ENCODE data around the gene WFS1. TPM values are rescaled to one million over a fixed set of nuclear protein-coding genes. Genes with fewer than 3 reads are reported as not detected.

Gene WFS1
- total and polyA plus RNA-seq, 7 donors, result 5.9 to 13.3 (median 8.8) TPM

DNA sequence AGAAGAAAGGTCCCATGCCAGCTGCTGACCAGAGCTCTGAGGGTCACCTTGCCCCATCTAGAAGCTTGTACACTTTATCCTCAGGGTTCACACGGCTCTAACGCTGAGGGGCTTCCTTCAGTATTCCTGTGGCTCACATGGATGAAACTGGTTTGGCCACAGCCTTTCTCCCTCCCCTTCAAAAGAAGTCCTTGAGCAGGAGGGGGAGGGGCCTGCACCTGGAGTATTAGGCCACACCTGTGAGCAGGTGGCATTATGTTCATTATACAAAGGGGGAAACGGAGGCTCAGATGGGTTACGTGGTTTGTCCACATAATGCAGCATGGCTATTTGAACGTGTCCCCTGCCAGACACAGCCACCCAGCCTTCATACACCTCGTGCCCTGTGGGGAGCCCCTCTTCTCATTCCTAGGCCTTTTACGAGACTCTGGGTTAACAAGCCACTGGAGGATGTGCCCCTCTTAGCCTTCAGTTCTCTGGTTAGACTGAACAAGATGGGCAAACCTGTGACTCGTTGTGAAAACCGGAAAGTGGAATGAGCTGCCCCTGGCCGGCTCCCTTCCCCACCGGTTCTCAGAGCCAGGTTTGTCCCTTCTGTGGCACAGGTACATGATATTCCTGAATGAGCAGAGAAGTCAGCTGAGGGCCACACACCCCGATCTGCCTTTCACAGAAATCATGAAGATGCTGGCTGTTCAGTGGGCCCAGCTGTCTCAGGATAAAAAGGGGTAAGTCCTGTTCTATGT, 42.1 kb upstream of the WFS1 start:
- Histone ChIP-seq H3K4me3 (no peak overlapping the region), H3K36me3 (ENCODE audit: insufficient read depth in 1 of 2, low read depth in 1 of 2) (no peaks in the 10 kb centered on the region), H3K9me3 (no peaks in the 10 kb centered on the region), H3K4me1 (no peaks in the 10 kb centered on the region), H3K27me3 (ENCODE audit: insufficient read depth in 3 of 3, low read length in 2 of 3) (peaks cover 0 to 32% (median 6%) of the 10 kb centered on the region in 3 donors), H3K27ac (no peak overlapping the region)
- no peak for ATAC-seq
- intact Hi-C loops (cut with DNase I), result no loop called here
- TF ChIP-seq, protein P1, sequence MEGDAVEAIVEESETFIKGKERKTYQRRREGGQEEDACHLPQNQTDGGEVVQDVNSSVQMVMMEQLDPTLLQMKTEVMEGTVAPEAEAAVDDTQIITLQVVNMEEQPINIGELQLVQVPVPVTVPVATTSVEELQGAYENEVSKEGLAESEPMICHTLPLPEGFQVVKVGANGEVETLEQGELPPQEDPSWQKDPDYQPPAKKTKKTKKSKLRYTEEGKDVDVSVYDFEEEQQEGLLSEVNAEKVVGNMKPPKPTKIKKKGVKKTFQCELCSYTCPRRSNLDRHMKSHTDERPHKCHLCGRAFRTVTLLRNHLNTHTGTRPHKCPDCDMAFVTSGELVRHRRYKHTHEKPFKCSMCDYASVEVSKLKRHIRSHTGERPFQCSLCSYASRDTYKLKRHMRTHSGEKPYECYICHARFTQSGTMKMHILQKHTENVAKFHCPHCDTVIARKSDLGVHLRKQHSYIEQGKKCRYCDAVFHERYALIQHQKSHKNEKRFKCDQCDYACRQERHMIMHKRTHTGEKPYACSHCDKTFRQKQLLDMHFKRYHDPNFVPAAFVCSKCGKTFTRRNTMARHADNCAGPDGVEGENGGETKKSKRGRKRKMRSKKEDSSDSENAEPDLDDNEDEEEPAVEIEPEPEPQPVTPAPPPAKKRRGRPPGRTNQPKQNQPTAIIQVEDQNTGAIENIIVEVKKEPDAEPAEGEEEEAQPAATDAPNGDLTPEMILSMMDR (IDR thresholded peaks at IDR 0.05), result no peak
- 69 to 77% (median 76%) methylated on average over 12 of the region's 12 CpGs for WGBS, 3 donors
- no peak for DNase-seq

GRCh38 chr4:6228158-6229067, 41.2 kb upstream of the WFS1 start:
- Histone ChIP-seq H3K27me3 (ENCODE audit: insufficient read depth in 3 of 3, low read length in 2 of 3) (peaks cover 0 to 24% (median 2%) of the 10 kb centered on the region in 3 donors), H3K9me3 (no peaks in the 10 kb centered on the region), H3K4me1 (no peaks in the 10 kb centered on the region), H3K36me3 (ENCODE audit: insufficient read depth in 1 of 2, low read depth in 1 of 2) (no peaks in the 10 kb centered on the region), H3K4me3 (no peak overlapping the region), H3K27ac (no peak overlapping the region)
- no peak for ATAC-seq
- DNase-seq, result no peak
- TF ChIP-seq, protein P1 (IDR thresholded peaks at IDR 0.05), result no peak
- intact Hi-C loops (cut with DNase I), result no loop called here
- 28 to 46% (median 35%) methylated on average over 16 of the region's 16 CpGs for WGBS, 3 donors

- no peak for DNase-seq
- no peak overlapping the region for H3K4me3 ChIP-seq
These were observed 40.6 kb upstream of the WFS1 start for GRCh38 chr4:6229095-6229494.

GRCh38 chr4:6229671-6230501, 39.8 kb upstream of the WFS1 start:
- WGBS, 3 donors, result 81 to 89% (median 84%) methylated on average over 16 to 18 of the region's 18 CpGs
- H3K36me3 ChIP-seq (ENCODE audit: insufficient read depth in 1 of 2, low read depth in 1 of 2), result no peaks in the 10 kb centered on the region
- H3K4me1 ChIP-seq, result no peaks in the 10 kb centered on the region
- H3K27ac ChIP-seq, result no peak overlapping the region
- ATAC-seq (no peak), DNase-seq (no peak)
- H3K4me3 ChIP-seq, result no peak overlapping the region
- intact Hi-C loops (cut with DNase I), result no loop called here
- TF ChIP-seq, protein P1 (IDR thresholded peaks at IDR 0.05), result no peak
- no peaks in the 10 kb centered on the region for H3K9me3 ChIP-seq
- H3K27me3 ChIP-seq (ENCODE audit: insufficient read depth in 3 of 3, low read length in 2 of 3), result peaks cover 0 to 18% (median 2%) of the 10 kb centered on the region in 3 donors

More at GRCh38 chr4:6229095-6229494, 40.6 kb upstream of the WFS1 start:
- WGBS, 3 donors, result 8 to 22% (median 17%) methylated on average over 7 of the region's 7 CpGs
- intact Hi-C loops (cut with DNase I), result no loop called here
- Histone ChIP-seq H3K9me3 (no peaks in the 10 kb centered on the region), H3K4me1 (no peaks in the 10 kb centered on the region), H3K36me3 (ENCODE audit: insufficient read depth in 1 of 2, low read depth in 1 of 2) (no peaks in the 10 kb centered on the region), H3K27me3 (ENCODE audit: insufficient read depth in 3 of 3, low read length in 2 of 3) (peaks cover 0 to 22% (median 2%) of the 10 kb centered on the region in 3 donors), H3K27ac (no peak overlapping the region)
- no peak for ATAC-seq
- TF ChIP-seq, protein P1 (IDR thresholded peaks at IDR 0.05), result no peak
